Measurements from ENCODE around the gene PPWD1. TPM values are rescaled to one million over a fixed set of nuclear protein-coding genes. Genes with fewer than 3 reads are reported as not detected.

Gene PPWD1
- polyA plus RNA-seq, 1 donor from 2014 or later = 121 TPM

DNA sequence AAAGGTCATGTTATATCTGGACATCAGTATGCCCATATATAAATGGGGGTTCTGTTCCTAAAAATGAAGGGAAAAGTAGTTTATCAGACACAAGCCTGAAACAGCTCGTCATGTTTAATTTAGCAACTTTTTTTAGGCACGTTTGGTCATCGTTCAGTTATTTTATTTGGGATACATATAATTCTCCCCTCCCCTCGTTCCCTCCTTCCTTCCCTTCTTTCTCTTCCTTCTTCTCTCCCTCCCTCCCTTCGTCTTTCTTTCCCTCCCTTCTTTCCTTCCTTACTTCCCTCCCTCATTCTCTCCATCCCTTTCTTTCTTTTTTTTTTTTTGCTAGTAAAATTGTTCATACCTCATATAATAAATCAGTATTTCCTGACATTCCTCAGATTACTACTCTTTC is 3.4 kb downstream of the PPWD1 start:
- Histone ChIP-seq H3K9ac (ENCODE audit: low read length) (no peak overlapping the region), H3K27ac (ENCODE audit: low read length) (no peak overlapping the region), H3K9me2 (ENCODE audit: insufficient read depth, low read length) (no peaks in the 10 kb centered on the region), H4K20me1 (ENCODE audit: insufficient read depth) (no peaks in the 10 kb centered on the region), H2AFZ (ENCODE audit: low read depth, low read length) (no peak overlapping the region), H3K4me3 (ENCODE audit: low read length) (no peak overlapping the region), H3K9me3 (ENCODE audit: low read length) (no peaks in the 10 kb centered on the region), H3K36me3 (ENCODE audit: insufficient read depth, low read length) (no peaks in the 10 kb centered on the region), H3F3A (ENCODE audit: insufficient read depth, low read length, poor library complexity, severe bottlenecking) (peaks cover 3% of the 10 kb centered on the region), H3K27me3 (ENCODE audit: insufficient read depth, low read depth, low read length) (no peaks in the 10 kb centered on the region), H3K4me2 (ENCODE audit: low read length) (no peak overlapping the region), H3K79me2 (replicated peaks; ENCODE audit: insufficient read depth, low read length) (peaks cover 41% of the 10 kb centered on the region)
- TF ChIP-seq EP300 (conservative IDR thresholded peaks at IDR 0.05; ENCODE audit: poor library complexity, severe bottlenecking) = no peak
- TF ChIP-seq, protein P1, sequence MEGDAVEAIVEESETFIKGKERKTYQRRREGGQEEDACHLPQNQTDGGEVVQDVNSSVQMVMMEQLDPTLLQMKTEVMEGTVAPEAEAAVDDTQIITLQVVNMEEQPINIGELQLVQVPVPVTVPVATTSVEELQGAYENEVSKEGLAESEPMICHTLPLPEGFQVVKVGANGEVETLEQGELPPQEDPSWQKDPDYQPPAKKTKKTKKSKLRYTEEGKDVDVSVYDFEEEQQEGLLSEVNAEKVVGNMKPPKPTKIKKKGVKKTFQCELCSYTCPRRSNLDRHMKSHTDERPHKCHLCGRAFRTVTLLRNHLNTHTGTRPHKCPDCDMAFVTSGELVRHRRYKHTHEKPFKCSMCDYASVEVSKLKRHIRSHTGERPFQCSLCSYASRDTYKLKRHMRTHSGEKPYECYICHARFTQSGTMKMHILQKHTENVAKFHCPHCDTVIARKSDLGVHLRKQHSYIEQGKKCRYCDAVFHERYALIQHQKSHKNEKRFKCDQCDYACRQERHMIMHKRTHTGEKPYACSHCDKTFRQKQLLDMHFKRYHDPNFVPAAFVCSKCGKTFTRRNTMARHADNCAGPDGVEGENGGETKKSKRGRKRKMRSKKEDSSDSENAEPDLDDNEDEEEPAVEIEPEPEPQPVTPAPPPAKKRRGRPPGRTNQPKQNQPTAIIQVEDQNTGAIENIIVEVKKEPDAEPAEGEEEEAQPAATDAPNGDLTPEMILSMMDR (IDR thresholded peaks at IDR 0.05; ENCODE audit: poor library complexity, severe bottlenecking) = no peak

DNA sequence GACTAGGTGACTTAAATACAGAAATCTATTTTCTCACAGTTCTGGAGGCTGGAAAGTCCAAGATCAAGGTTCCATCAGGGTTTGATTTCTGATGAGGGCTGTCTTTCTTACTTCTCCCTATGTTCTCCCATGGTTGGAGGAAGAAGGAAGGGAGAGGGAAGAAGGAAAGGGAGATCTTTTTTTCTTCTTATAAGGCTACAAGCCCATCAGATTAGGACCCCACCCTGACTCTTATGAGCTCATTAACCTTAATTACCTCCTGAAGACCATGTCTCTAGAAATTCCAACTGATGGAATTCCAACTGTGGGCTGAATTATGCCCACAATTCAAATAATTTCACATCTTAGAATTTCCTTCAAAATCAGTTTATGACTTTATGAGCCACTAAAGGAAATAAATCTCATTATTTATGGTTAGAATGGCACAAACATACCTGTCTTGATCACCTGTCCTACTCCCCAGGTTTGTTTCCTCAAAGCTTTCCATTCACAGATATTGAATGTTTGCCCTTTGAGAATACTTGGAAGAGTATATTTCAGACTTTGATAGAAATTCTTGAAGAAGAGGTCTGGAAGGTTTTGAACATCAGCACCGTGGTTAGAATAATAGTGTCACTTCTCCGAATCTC is 7.6 kb downstream of the PPWD1 start:
- H2AFZ ChIP-seq (ENCODE audit: low read depth, low read length) = no peak overlapping the region
- no peak overlapping the region for H3K27ac ChIP-seq (ENCODE audit: low read length)
- no peaks in the 10 kb centered on the region for H3K9me3 ChIP-seq (ENCODE audit: low read length)
- H3K79me2 ChIP-seq (replicated peaks; ENCODE audit: insufficient read depth, low read length) = peaks cover 5% of the 10 kb centered on the region
- no peaks in the 10 kb centered on the region for H3F3A ChIP-seq (ENCODE audit: insufficient read depth, low read length, poor library complexity, severe bottlenecking)
- TF ChIP-seq EZH2 (IDR thresholded peaks at IDR 0.05; ENCODE audit: borderline replicate concordance, insufficient read depth, low read length, poor library complexity, severe bottlenecking) (no peak), MXI1 (conservative IDR thresholded peaks at IDR 0.05; ENCODE audit: poor library complexity, severe bottlenecking) (no peak), SMC3 (conservative IDR thresholded peaks at IDR 0.05; ENCODE audit: poor library complexity) (no peak), POLR2AphosphoS5 (IDR thresholded peaks at IDR 0.05) (no peak), EP300 (conservative IDR thresholded peaks at IDR 0.05; ENCODE audit: poor library complexity, severe bottlenecking) (no peak), RAD21 (conservative IDR thresholded peaks at IDR 0.05) (no peak), TAF1 (IDR thresholded peaks at IDR 0.05; ENCODE audit: low read depth) (no peak)
- TF ChIP-seq, protein P2, sequence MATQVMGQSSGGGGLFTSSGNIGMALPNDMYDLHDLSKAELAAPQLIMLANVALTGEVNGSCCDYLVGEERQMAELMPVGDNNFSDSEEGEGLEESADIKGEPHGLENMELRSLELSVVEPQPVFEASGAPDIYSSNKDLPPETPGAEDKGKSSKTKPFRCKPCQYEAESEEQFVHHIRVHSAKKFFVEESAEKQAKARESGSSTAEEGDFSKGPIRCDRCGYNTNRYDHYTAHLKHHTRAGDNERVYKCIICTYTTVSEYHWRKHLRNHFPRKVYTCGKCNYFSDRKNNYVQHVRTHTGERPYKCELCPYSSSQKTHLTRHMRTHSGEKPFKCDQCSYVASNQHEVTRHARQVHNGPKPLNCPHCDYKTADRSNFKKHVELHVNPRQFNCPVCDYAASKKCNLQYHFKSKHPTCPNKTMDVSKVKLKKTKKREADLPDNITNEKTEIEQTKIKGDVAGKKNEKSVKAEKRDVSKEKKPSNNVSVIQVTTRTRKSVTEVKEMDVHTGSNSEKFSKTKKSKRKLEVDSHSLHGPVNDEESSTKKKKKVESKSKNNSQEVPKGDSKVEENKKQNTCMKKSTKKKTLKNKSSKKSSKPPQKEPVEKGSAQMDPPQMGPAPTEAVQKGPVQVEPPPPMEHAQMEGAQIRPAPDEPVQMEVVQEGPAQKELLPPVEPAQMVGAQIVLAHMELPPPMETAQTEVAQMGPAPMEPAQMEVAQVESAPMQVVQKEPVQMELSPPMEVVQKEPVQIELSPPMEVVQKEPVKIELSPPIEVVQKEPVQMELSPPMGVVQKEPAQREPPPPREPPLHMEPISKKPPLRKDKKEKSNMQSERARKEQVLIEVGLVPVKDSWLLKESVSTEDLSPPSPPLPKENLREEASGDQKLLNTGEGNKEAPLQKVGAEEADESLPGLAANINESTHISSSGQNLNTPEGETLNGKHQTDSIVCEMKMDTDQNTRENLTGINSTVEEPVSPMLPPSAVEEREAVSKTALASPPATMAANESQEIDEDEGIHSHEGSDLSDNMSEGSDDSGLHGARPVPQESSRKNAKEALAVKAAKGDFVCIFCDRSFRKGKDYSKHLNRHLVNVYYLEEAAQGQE (IDR thresholded peaks at IDR 0.05; ENCODE audit: borderline replicate concordance) = no peak
- TF ChIP-seq, protein P1 (IDR thresholded peaks at IDR 0.05; ENCODE audit: poor library complexity, severe bottlenecking) = no peak
- no peak overlapping the region for H3K4me3 ChIP-seq (ENCODE audit: low read length)
- H3K9ac ChIP-seq (ENCODE audit: low read length) = no peak overlapping the region
- no peak overlapping the region for H3K4me2 ChIP-seq (ENCODE audit: low read length)
- H3K27me3 ChIP-seq (ENCODE audit: insufficient read depth, low read depth, low read length) = no peaks in the 10 kb centered on the region
- H4K20me1 ChIP-seq (ENCODE audit: insufficient read depth) = no peaks in the 10 kb centered on the region
- H3K36me3 ChIP-seq (ENCODE audit: insufficient read depth, low read length) = no peaks in the 10 kb centered on the region
- no peaks in the 10 kb centered on the region for H3K9me2 ChIP-seq (ENCODE audit: insufficient read depth, low read length)

Data from neural cell (in vitro differentiated cells).